Activated B cell treated with CpG ODN at 0.5 μM for 24 hours (primary cell): ENCODE results near the gene SRGAP3. TPM values are rescaled to one million over a fixed set of nuclear protein-coding genes. Genes with fewer than 3 reads are reported as not detected.

Experiments used
- ATAC-seq: fragments of 200-7000 bp; cut with Tn5 transposase; one replicate; pipeline ENCODE4 v1.10.0; 2021; ENCODE audit warnings: low read depth, mild to moderate bottlenecking, moderate library complexity
- CTCF ChIA-PET: fragments of 350-600 bp; sonication (Branson Sonifier 250); formaldehyde crosslinking; loops from one replicate; lab custom pipeline; 2021; ENCODE audit warnings: antibody characterized with exemption; lab: Charles Lee
- POLR2A ChIA-PET: fragments of 350-600 bp; sonication (Branson Sonifier 250); formaldehyde crosslinking; loops from one replicate; lab custom pipeline; 2021; ENCODE audit warnings: antibody characterized with exemption; lab: Charles Lee
- DNase-seq: peaks from one replicate; pipeline ENCODE4 v3.0.0; 2022
- H3K27ac Mint-ChIP-seq: one replicate; pipeline ENCODE4 v1.8.0; 2020; ENCODE audit warnings: mixed read lengths
- H3K27me3 Mint-ChIP-seq: one replicate; pipeline ENCODE4 v1.8.0; 2021; ENCODE audit warnings: mixed read lengths
- H3K36me3 Mint-ChIP-seq: one replicate; pipeline ENCODE4 v1.8.0; 2021; ENCODE audit warnings: low read depth, mixed read lengths
- H3K4me1 Mint-ChIP-seq: one replicate; pipeline ENCODE4 v1.8.0; 2021; ENCODE audit warnings: mixed read lengths
- H3K4me3 Mint-ChIP-seq: one replicate; pipeline ENCODE4 v1.8.0; 2020; ENCODE audit warnings: mild to moderate bottlenecking, mixed read lengths
- H3K9me3 Mint-ChIP-seq: one replicate; pipeline ENCODE4 v1.8.0; 2020; ENCODE audit warnings: mixed read lengths
- intact Hi-C: fragments of 100-400 bp; cut with micrococcal nuclease; formaldehyde crosslinking; loops from one replicate; pipeline ENCODE4 v1.15.1; 2024
- total RNA-seq: library from RNA; stranded (reverse); gene quantifications from 2 replicates; pipeline ENCODE4 v1.2.3, GENCODE V29; 2022
- TF ChIP-seq, protein P1 (sequence below): fragments of 200-600 bp; IDR thresholded peaks from one replicate; pipeline ENCODE4 v1.8.0; 2022; ENCODE audit warnings: antibody characterized with exemption, mild to moderate bottlenecking

Gene SRGAP3
- total RNA-seq, 1 donor from 2014 or later: 0.58 TPM

DNA sequence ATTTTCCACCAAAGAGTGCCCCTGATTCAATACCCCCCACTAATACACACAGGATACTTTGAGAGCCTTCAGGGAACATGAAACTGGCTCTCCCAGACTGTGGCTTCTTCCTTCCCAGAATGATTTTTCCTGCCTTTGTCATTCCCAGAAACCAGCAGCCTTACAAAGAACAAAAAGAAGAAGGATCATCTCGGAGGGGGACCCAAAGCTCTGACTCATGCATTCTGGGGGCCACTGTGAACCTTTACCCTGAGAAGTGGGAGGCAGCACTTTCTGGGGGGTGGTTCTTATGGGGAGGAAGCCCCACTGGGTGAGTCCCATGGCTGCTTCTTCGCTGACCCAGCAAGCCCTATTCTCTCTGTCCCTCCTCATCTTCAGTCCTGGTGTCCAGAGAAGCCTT lies 241.5 kb downstream of the SRGAP3 start:
- POLR2A ChIA-PET: no interaction called here
- Mint-ChIP-seq H3K36me3 (no peaks in the 10 kb centered on the region), H3K27me3 (no peaks in the 10 kb centered on the region), H3K27ac (no peak overlapping the region), H3K4me1 (no peaks in the 10 kb centered on the region), H3K9me3 (no peaks in the 10 kb centered on the region), H3K4me3 (no peak overlapping the region)
- CTCF ChIA-PET: no interaction called here
- ATAC-seq: no peak
- TF ChIP-seq, protein P1, sequence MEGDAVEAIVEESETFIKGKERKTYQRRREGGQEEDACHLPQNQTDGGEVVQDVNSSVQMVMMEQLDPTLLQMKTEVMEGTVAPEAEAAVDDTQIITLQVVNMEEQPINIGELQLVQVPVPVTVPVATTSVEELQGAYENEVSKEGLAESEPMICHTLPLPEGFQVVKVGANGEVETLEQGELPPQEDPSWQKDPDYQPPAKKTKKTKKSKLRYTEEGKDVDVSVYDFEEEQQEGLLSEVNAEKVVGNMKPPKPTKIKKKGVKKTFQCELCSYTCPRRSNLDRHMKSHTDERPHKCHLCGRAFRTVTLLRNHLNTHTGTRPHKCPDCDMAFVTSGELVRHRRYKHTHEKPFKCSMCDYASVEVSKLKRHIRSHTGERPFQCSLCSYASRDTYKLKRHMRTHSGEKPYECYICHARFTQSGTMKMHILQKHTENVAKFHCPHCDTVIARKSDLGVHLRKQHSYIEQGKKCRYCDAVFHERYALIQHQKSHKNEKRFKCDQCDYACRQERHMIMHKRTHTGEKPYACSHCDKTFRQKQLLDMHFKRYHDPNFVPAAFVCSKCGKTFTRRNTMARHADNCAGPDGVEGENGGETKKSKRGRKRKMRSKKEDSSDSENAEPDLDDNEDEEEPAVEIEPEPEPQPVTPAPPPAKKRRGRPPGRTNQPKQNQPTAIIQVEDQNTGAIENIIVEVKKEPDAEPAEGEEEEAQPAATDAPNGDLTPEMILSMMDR: no peak
- intact Hi-C loops: no loop called here
- no peak for DNase-seq

DNA sequence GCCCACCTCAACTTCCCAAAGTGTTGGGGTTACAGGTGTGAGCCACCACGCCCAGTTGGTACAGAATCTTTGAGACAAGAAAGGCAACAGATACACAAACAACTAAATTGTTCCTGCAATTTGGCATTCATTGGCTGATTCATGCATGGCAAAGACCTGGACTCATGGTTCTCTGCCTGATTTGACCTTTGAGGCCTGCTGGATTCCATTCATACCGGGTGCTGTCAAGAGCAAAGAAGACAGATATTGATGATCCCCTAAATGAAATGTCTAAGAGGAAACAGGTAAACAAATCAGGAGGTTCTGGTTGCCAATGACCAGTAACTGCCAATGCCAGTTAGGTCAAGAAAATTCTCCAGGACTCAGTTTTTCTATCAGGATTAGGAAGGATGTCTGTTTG lies 242.2 kb downstream of the SRGAP3 start:
- H3K27ac Mint-ChIP-seq: no peak overlapping the region
- H3K9me3 Mint-ChIP-seq: no peaks in the 10 kb centered on the region
- no peaks in the 10 kb centered on the region for H3K4me1 Mint-ChIP-seq
- ChIA-PET CTCF (no interaction called here), POLR2A (no interaction called here)
- no peak overlapping the region for H3K4me3 Mint-ChIP-seq
- H3K36me3 Mint-ChIP-seq: no peaks in the 10 kb centered on the region
- ATAC-seq (no peak), DNase-seq (no peak)
- intact Hi-C loops: no loop called here
- TF ChIP-seq, protein P1: no peak
- no peaks in the 10 kb centered on the region for H3K27me3 Mint-ChIP-seq

DNA sequence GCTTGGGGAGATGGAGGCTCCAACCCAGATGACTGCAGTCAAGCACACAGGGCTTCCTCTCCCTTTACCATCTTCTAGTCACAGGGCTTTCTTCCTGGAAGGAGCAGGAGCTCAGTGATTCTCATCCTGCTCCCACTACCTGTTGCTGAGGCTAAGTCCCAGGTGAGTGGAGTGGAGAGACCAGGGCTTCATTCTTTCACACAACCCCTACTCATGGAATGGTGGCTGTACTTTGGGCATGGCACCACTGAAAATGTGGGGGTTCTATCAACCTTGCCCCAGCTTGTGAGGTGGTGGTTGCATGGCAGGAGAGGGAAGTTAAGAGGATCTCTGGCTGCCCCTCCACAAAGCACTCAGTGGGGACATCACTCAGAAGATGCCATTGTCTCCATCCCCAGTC lies 249.4 kb downstream of the SRGAP3 start:
- ATAC-seq: no peak
- no peak overlapping the region for H3K27ac Mint-ChIP-seq
- no peak overlapping the region for H3K4me3 Mint-ChIP-seq
- peaks cover 6% of the 10 kb centered on the region for H3K27me3 Mint-ChIP-seq
- DNase-seq: no peak
- intact Hi-C loops: no loop called here
- no peaks in the 10 kb centered on the region for H3K9me3 Mint-ChIP-seq
- H3K36me3 Mint-ChIP-seq: no peaks in the 10 kb centered on the region
- ChIA-PET CTCF (no interaction called here), POLR2A (no interaction called here)
- TF ChIP-seq, protein P1: no peak
- H3K4me1 Mint-ChIP-seq: no peaks in the 10 kb centered on the region

DNA sequence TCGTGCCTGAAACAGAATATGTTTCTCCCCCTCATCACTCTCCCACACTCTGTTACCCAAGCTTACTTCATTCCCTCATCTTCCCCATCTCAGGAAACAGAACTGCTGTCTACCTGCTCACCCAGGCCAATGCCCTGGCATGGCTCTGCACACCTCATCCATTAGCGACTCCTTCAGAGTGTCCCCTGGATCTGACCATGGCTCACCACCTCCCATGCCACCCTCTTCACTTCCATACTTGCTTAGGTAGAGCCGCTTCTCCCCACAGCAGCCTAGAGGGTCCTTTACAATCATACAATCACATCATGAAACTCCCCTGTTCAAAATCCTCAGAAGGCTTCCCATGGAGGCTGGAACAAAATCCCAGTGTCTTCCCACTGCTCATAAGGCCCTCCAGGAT lies 252.3 kb downstream of the SRGAP3 start:
- Mint-ChIP-seq H3K27ac (no peak overlapping the region), H3K4me3 (no peak overlapping the region), H3K9me3 (no peaks in the 10 kb centered on the region), H3K4me1 (no peaks in the 10 kb centered on the region), H3K27me3 (peaks cover 6% of the 10 kb centered on the region), H3K36me3 (no peaks in the 10 kb centered on the region)
- POLR2A ChIA-PET: no interaction called here
- TF ChIP-seq, protein P1: no peak
- DNase-seq (no peak), ATAC-seq (no peak)
- CTCF ChIA-PET: no interaction called here
- intact Hi-C loops: no loop called here

DNA sequence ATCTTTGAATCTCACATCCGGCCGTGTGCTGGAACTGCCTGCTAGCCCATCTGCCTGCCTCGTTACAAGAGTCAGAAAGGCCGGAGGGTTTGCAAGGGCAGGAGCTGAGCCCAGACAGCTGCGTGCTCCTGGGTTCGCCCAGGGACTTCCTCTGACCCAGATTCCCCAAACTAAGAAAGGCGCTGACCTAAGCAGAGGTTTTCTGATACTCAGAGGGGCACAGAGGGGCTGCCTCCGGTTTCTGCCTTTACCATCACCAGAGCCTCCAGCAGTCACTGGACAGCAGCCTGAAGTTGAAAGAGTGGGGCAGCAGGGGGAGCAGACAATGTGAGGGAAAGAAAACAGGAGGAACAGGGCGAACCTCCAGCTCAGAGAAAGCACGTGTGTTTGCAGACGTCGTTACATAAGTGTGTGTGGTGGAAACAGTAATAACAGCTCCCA lies 252.7 kb downstream of the SRGAP3 start:
- CTCF ChIA-PET: no interaction called here
- no peaks in the 10 kb centered on the region for H3K4me1 Mint-ChIP-seq
- DNase-seq (no peak), ATAC-seq (no peak)
- intact Hi-C loops: no loop called here
- H3K27me3 Mint-ChIP-seq: peaks cover 6% of the 10 kb centered on the region
- TF ChIP-seq, protein P1: no peak
- H3K9me3 Mint-ChIP-seq: no peaks in the 10 kb centered on the region
- H3K36me3 Mint-ChIP-seq: no peaks in the 10 kb centered on the region
- no peak overlapping the region for H3K4me3 Mint-ChIP-seq
- no peak overlapping the region for H3K27ac Mint-ChIP-seq
- POLR2A ChIA-PET: no interaction called here
